Measurements from ENCODE around the gene MPL. TPM values are rescaled to one million over a fixed set of nuclear protein-coding genes. Genes with fewer than 3 reads are reported as not detected.

The MPL gene
- total RNA-seq, 1 experiment from 2014 or later: not detected

GRCh38 chr1:43345120-43345519 lies 7.5 kb downstream of the MPL start:
- H2AFZ ChIP-seq (ENCODE audit: low read depth, low read length, poor library complexity, severe bottlenecking): no peak overlapping the region
- TF ChIP-seq EZH2phosphoT487 (IDR thresholded peaks at IDR 0.05; ENCODE audit: borderline replicate concordance): no peak
- TF ChIP-seq ZFX (IDR thresholded peaks at IDR 0.05): no peak
- TF ChIP-seq EGR1 (IDR thresholded peaks at IDR 0.05; ENCODE audit: low read depth): 0 out of 2 replicates have a peak, but pooled peaks have one; percentile 35
- TF ChIP-seq POLR2A (IDR thresholded peaks at IDR 0.05; ENCODE audit: borderline replicate concordance, extremely low read depth, insufficient read depth, insufficient read length): no peak
- TF ChIP-seq SRF (IDR thresholded peaks at IDR 0.05; ENCODE audit: low read depth): no peak
- no peak for TF ChIP-seq TCF7L2 (IDR thresholded peaks at IDR 0.05; ENCODE audit: borderline replicate concordance, extremely low read depth, insufficient read depth, insufficient read length)
- TF ChIP-seq CEBPB (IDR thresholded peaks at IDR 0.05; ENCODE audit: low read depth): no peak
- no peak for TF ChIP-seq REST (IDR thresholded peaks at IDR 0.05; ENCODE audit: low read depth)
- TF ChIP-seq EZH2 (IDR thresholded peaks at IDR 0.05): no peak
- TF ChIP-seq JUND (IDR thresholded peaks at IDR 0.05): peak; percentile 51
- TF ChIP-seq ELF1 (IDR thresholded peaks at IDR 0.05; ENCODE audit: borderline replicate concordance, low read depth): no peak
- TF ChIP-seq, protein P1, sequence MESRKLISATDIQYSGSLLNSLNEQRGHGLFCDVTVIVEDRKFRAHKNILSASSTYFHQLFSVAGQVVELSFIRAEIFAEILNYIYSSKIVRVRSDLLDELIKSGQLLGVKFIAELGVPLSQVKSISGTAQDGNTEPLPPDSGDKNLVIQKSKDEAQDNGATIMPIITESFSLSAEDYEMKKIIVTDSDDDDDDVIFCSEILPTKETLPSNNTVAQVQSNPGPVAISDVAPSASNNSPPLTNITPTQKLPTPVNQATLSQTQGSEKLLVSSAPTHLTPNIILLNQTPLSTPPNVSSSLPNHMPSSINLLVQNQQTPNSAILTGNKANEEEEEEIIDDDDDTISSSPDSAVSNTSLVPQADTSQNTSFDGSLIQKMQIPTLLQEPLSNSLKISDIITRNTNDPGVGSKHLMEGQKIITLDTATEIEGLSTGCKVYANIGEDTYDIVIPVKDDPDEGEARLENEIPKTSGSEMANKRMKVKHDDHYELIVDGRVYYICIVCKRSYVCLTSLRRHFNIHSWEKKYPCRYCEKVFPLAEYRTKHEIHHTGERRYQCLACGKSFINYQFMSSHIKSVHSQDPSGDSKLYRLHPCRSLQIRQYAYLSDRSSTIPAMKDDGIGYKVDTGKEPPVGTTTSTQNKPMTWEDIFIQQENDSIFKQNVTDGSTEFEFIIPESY (IDR thresholded peaks at IDR 0.05; ENCODE audit: extremely low read depth, insufficient replicate concordance, low read length): no peak
- TF ChIP-seq POLR2AphosphoS5 (IDR thresholded peaks at IDR 0.05; ENCODE audit: low read depth, low read length): no peak
- TF ChIP-seq, protein P2, sequence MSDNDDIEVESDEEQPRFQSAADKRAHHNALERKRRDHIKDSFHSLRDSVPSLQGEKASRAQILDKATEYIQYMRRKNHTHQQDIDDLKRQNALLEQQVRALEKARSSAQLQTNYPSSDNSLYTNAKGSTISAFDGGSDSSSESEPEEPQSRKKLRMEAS (IDR thresholded peaks at IDR 0.05): peak; percentile 37; the same call in 1 of the 2 replicates
- TF ChIP-seq ATF3 (IDR thresholded peaks at IDR 0.05): no peak
- TF ChIP-seq CBX3 (IDR thresholded peaks at IDR 0.05; ENCODE audit: low read depth): no peak
- TF ChIP-seq YY1 (IDR thresholded peaks at IDR 0.05; ENCODE audit: extremely low read depth, insufficient replicate concordance, low read depth, low read length): no peak
- no peak for TF ChIP-seq CTCF (IDR thresholded peaks at IDR 0.05 in 2 of 3, conservative IDR thresholded peaks at IDR 0.05 in 1 of 3; ENCODE audit: borderline replicate concordance in 1 of 3, insufficient read depth in 1 of 3, low read depth in 2 of 3, low read length in 2 of 3)
- no peak for TF ChIP-seq RAD21 (IDR thresholded peaks at IDR 0.05; ENCODE audit: low read depth)
- TF ChIP-seq SP1 (IDR thresholded peaks at IDR 0.05; ENCODE audit: low read depth): peak; percentile 48
- peak; percentile 37; the same call in 1 of the 2 replicates for TF ChIP-seq FOSL1 (IDR thresholded peaks at IDR 0.05; ENCODE audit: low read depth)
- TF ChIP-seq SIN3A (IDR thresholded peaks at IDR 0.05; ENCODE audit: low read depth): no peak

More at GRCh38 chr1:43345120-43345519, 7.5 kb downstream of the MPL start:
- H3K9ac ChIP-seq (ENCODE audit: low read length): no peak overlapping the region
- H3K9me2 ChIP-seq (ENCODE audit: insufficient read depth): no peaks in the 10 kb centered on the region
- intact Hi-C loops (cut with micrococcal nuclease): no loop called here
- CTCF ChIA-PET: no interaction called here
- H3K4me2 ChIP-seq (ENCODE audit: low read length): peak overlapping the region; percentile 57
- no TSS peak for BruUV-seq (replicated peaks)
- no peak for ATAC-seq
- no peaks in the 10 kb centered on the region for H3K9me3 ChIP-seq (ENCODE audit: control insufficient read depth in 1 of 2, insufficient read depth in 1 of 2, low read depth in 1 of 2, low read length in 2 of 2)
- no peaks in the 10 kb centered on the region for H3K36me3 ChIP-seq (ENCODE audit: control insufficient read depth in 1 of 2, insufficient read depth in 2 of 2, low read length in 2 of 2)
- POLR2A ChIA-PET: no interaction called here
- peaks cover 35 to 69% of the 10 kb centered on the region in 2 experiments for H3K4me1 ChIP-seq (ENCODE audit: control insufficient read depth in 1 of 2, insufficient read depth in 2 of 2, low read length in 2 of 2)
- no peaks in the 10 kb centered on the region for H3K79me2 ChIP-seq (ENCODE audit: insufficient read depth, low read length)
- RAD21 ChIA-PET (ENCODE audit: low non-redundant PET in 1 of 2, low total read pairs in 2 of 2, uncharacterized antibody in 2 of 2, unreplicated experiment in 2 of 2): interaction anchor here in 1 of 2 experiments (0.7 kb wide), 1 partner anchor 70 kb away, joined by 3 read pairs; no protein-coding TSS in a partner anchor
- no peaks in the 10 kb centered on the region for H4K20me1 ChIP-seq (ENCODE audit: insufficient read depth)
- H3K27me3 ChIP-seq (ENCODE audit: insufficient read depth, low read length): no peaks in the 10 kb centered on the region
- DNase-seq (ENCODE audit: low read depth, low spot score): no peak
- no peak overlapping the region for H3K27ac ChIP-seq (ENCODE audit: low read depth, low read length)
- no peak overlapping the region for H3K4me3 ChIP-seq (replicated peaks in 1 of 2; ENCODE audit: low read depth in 1 of 2, low read length in 2 of 2)
